GM19240 (cell line): ENCODE results near the gene ZNF831.

Experiments used
- DNase-seq: peaks from one replicate; pipeline ENCODE4 v3.0.0; 2011; ENCODE audit warnings: low spot score; ENCODE audit not compliant: insufficient read length

Gene ZNF831

GRCh38 chr20:59301343-59302007 lies 137.9 kb downstream of the ZNF831 start:
- no peak for DNase-seq

GRCh38 chr20:59305908-59306655 lies 142.5 kb downstream of the ZNF831 start:
- no peak for DNase-seq

GRCh38 chr20:59307270-59307669 lies 143.6 kb downstream of the ZNF831 start:
- no peak for DNase-seq
